A549 (cell line): ENCODE results near the gene GPSM1.
"Not testable (repeated sequence)": the region's sequence is repeated elsewhere in the genome, so short reads cannot be mapped to it uniquely, and the experiment has no call there.

ENCODE experiments used
- BCL3 ChIP-seq: fragments of >200 bp; sonication (Bioruptor Twin); formaldehyde crosslinking; IDR thresholded peaks from 3 replicates; pipeline ENCODE4 v1.6.1; 2016
- BHLHE40 ChIP-seq: IDR thresholded peaks from 2 replicates; pipeline ENCODE4 v1.6.1; 2012; ENCODE audit warnings: low read depth, low read length, inconsistent platforms
- CHD2 ChIP-seq: fragments of 150-350 bp; IDR thresholded peaks from 2 replicates; pipeline ENCODE4 v1.6.1; 2014; ENCODE audit warnings: low read length; ENCODE audit not compliant: partially characterized antibody
- CTCF ChIP-seq: fragments of >200 bp; sonication (Bioruptor Twin); formaldehyde crosslinking; IDR thresholded peaks from 3 replicates; pipeline ENCODE4 v1.5.1; 2016
- FOSL2 ChIP-seq, 2 experiments: fragments of 450-650 bp in 1 of 2; fragments of >200 bp in 1 of 2; sonication (Bioruptor Twin) in 1 of 2; formaldehyde crosslinking; IDR thresholded peaks; 2 replicates each; pipeline versions ENCODE4 v1.5.0 to v1.6.1; 2016 to 2020; ENCODE audit warnings: mild to moderate bottlenecking in 1 of 2, moderate library complexity in 1 of 2
- HOXA7 ChIP-seq: fragments of 250-450 bp; sonication (Bioruptor Pico); IDR thresholded peaks from 2 replicates; pipeline ENCODE4 v1.5.0; 2020; ENCODE audit warnings: mild to moderate bottlenecking, moderate library complexity
- USF2 ChIP-seq: fragments of 450-650 bp; IDR thresholded peaks from 2 replicates; pipeline ENCODE4 v1.6.1; 2014; ENCODE audit warnings: antibody characterized with exemption
- ZC3H11A ChIP-seq: fragments of 450-650 bp; IDR thresholded peaks from 2 replicates; pipeline ENCODE4 v1.6.1; 2014; ENCODE audit warnings: antibody characterized with exemption, mild to moderate bottlenecking

GRCh38 chr9:136319244-136319643 is 8.1 kb upstream of the GPSM1 start:
- TF ChIP-seq BHLHE40; CTCF; ZC3H11A; BCL3; CHD2; USF2; HOXA7 (CRISPR knock-in tag); FOSL2 (IDR thresholded peaks at IDR 0.05); FOSL2 (CRISPR knock-in tag; IDR thresholded peaks at IDR 0.05): not testable (repeated sequence)
